ENCODE measurements around the gene XPC. TPM values are rescaled to one million over a fixed set of nuclear protein-coding genes. Genes with fewer than 3 reads are reported as not detected.

The XPC gene
- polyA plus RNA-seq, 1 donor from 2014 or later = 21.9 TPM

DNA sequence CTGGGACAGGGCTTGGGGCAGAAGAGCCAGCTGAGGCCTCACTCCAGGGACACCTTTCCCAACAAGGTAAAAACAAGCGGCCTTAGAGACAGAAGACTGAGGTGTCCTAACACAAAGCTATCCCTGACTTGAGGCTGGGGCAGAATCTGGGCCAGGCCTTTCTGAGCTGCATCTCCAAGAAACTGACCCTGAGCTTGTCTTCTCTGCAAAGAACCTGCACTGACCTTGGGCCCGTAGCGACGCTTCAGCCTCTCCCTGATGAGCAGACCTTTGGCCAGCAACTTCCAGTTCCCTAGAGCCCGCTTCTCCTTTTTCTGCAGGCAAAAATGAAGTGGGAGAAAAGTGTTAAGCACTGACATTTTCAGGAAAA lies 31.4 kb downstream of the XPC start:
- Histone ChIP-seq H3K36me3 (ENCODE audit: insufficient read depth, low read length) (peaks cover 14% of the 10 kb centered on the region), H3K27ac (ENCODE audit: low read length) (no peak overlapping the region)

DNA sequence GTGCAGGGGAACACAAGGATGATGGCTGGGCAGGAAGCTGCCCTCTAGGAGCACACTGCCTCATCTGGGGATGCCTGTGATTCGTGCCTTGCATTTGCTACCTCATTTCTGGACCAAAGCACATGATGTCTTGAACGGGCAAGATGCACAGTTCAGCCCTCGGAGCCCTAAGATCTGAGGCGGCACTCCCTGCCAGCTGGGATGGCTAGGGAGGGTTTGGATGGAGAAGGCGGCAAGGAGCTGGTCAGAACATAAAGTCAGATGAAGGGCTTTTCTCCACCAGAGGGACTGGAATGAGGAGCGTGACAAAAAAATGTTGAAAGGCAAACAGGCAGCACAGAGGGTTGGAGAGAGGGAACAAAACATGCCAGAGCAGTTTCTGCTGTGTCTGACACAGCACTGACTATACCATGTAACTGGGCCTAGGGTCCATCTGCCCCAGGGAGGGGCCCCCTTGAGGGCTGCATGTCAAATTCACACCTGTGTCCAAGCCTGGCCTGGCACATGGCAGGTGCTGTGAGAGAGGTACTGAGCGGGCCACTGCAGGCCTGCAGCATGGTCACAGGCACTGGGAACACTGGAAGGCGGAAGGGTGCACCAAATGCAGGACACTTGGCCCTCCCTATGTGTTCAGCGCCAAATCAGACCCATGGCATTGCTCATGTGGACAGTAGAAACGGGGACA lies 31.9 kb downstream of the XPC start:
- H4K20me1 ChIP-seq (ENCODE audit: insufficient read depth) = no peaks in the 10 kb centered on the region
- no peak overlapping the region for H3K27ac ChIP-seq (ENCODE audit: low read length)
- H3K27me3 ChIP-seq (ENCODE audit: insufficient read depth, low read depth, low read length) = no peaks in the 10 kb centered on the region
- H3K36me3 ChIP-seq (ENCODE audit: insufficient read depth, low read length) = peaks cover 19% of the 10 kb centered on the region
- no peak overlapping the region for H2AFZ ChIP-seq (ENCODE audit: low read depth, low read length)
- H3K9me2 ChIP-seq (ENCODE audit: insufficient read depth, low read length) = no peaks in the 10 kb centered on the region
- H3K4me3 ChIP-seq (ENCODE audit: low read length) = no peak overlapping the region
- no peak overlapping the region for H3K9ac ChIP-seq (ENCODE audit: low read length)
- no peak overlapping the region for H3K4me2 ChIP-seq (ENCODE audit: low read length)
- no peak for TF ChIP-seq RAD21 (conservative IDR thresholded peaks at IDR 0.05)
- TF ChIP-seq, protein P1, sequence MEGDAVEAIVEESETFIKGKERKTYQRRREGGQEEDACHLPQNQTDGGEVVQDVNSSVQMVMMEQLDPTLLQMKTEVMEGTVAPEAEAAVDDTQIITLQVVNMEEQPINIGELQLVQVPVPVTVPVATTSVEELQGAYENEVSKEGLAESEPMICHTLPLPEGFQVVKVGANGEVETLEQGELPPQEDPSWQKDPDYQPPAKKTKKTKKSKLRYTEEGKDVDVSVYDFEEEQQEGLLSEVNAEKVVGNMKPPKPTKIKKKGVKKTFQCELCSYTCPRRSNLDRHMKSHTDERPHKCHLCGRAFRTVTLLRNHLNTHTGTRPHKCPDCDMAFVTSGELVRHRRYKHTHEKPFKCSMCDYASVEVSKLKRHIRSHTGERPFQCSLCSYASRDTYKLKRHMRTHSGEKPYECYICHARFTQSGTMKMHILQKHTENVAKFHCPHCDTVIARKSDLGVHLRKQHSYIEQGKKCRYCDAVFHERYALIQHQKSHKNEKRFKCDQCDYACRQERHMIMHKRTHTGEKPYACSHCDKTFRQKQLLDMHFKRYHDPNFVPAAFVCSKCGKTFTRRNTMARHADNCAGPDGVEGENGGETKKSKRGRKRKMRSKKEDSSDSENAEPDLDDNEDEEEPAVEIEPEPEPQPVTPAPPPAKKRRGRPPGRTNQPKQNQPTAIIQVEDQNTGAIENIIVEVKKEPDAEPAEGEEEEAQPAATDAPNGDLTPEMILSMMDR (IDR thresholded peaks at IDR 0.05; ENCODE audit: poor library complexity, severe bottlenecking) = no peak
- TF ChIP-seq SMC3 (conservative IDR thresholded peaks at IDR 0.05; ENCODE audit: poor library complexity) = no peak
- TF ChIP-seq EP300 (conservative IDR thresholded peaks at IDR 0.05; ENCODE audit: poor library complexity, severe bottlenecking) = no peak
- TF ChIP-seq TAF1 (IDR thresholded peaks at IDR 0.05; ENCODE audit: low read depth) = no peak
- TF ChIP-seq POLR2AphosphoS5 (IDR thresholded peaks at IDR 0.05) = no peak
- TF ChIP-seq EZH2 (IDR thresholded peaks at IDR 0.05; ENCODE audit: borderline replicate concordance, insufficient read depth, low read length, poor library complexity, severe bottlenecking) = no peak
- TF ChIP-seq REST (IDR thresholded peaks at IDR 0.05; ENCODE audit: borderline replicate concordance) = no peak
- no peaks in the 10 kb centered on the region for H3K9me3 ChIP-seq (ENCODE audit: low read length)
- no peaks in the 10 kb centered on the region for H3F3A ChIP-seq (ENCODE audit: insufficient read depth, low read length, poor library complexity, severe bottlenecking)
- H3K79me2 ChIP-seq (replicated peaks; ENCODE audit: insufficient read depth, low read length) = no peaks in the 10 kb centered on the region

More for the DNA sequence above, 31.4 kb downstream of the XPC start:
- Histone ChIP-seq H3K9ac (ENCODE audit: low read length) (no peak overlapping the region), H3K4me3 (ENCODE audit: low read length) (no peak overlapping the region), H3K79me2 (replicated peaks; ENCODE audit: insufficient read depth, low read length) (no peaks in the 10 kb centered on the region), H2AFZ (ENCODE audit: low read depth, low read length) (no peak overlapping the region), H3K27me3 (ENCODE audit: insufficient read depth, low read depth, low read length) (no peaks in the 10 kb centered on the region), H3K9me2 (ENCODE audit: insufficient read depth, low read length) (no peaks in the 10 kb centered on the region), H3K9me3 (ENCODE audit: low read length) (no peaks in the 10 kb centered on the region), H4K20me1 (ENCODE audit: insufficient read depth) (no peaks in the 10 kb centered on the region), H3F3A (ENCODE audit: insufficient read depth, low read length, poor library complexity, severe bottlenecking) (no peaks in the 10 kb centered on the region), H3K4me2 (ENCODE audit: low read length) (no peak overlapping the region)
- TF ChIP-seq MXI1 (conservative IDR thresholded peaks at IDR 0.05; ENCODE audit: poor library complexity, severe bottlenecking) (no peak), REST (IDR thresholded peaks at IDR 0.05; ENCODE audit: borderline replicate concordance) (no peak), TAF1 (IDR thresholded peaks at IDR 0.05; ENCODE audit: low read depth) (no peak), EP300 (conservative IDR thresholded peaks at IDR 0.05; ENCODE audit: poor library complexity, severe bottlenecking) (no peak)
- TF ChIP-seq, protein P1 (IDR thresholded peaks at IDR 0.05; ENCODE audit: poor library complexity, severe bottlenecking) = no peak
